ENCODE data around the gene FAM117A. TPM values are rescaled to one million over a fixed set of nuclear protein-coding genes. Genes with fewer than 3 reads are reported as not detected.

The FAM117A gene
- total and polyA plus RNA-seq, 5 experiments from 2014 or later, result 36.9 to 90.8 (median 53.6) TPM

DNA sequence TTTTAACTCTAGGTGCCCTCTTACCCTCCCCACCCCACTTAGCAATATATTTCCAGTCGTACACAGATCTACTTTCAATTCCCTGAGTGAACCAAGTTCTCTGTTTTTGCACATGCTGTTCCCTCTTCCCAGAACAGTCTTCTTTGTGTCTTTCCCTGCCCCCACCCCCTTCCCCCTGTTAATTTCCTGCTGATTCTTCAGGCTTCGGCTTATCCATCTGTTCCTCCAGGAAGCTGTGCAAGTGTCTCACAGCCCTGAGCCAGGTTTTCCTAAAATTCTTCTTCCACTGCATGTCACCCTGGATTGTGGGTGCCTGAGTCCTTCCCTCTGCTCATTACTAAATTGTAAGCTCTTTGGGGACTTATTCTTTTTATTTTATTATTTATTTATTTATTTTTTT is 73.7 kb downstream of the FAM117A start:
- Mint-ChIP-seq H3K36me3 (peaks cover 0 to 3% (median 0%) of the 10 kb centered on the region in 3 donors), H3K27me3 (no peaks in the 10 kb centered on the region), H3K27ac (peak overlapping the region; percentile 48 to 89 (median 76)), H3K4me1 (peaks cover 45 to 65% (median 58%) of the 10 kb centered on the region in 4 donors), H3K4me3 (peak overlapping the region in 8 of 10 donors; percentile 45 to 94 (median 60)), H3K9me3 (no peaks in the 10 kb centered on the region)
- ATAC-seq, result no peak
- POLR2A ChIA-PET, result interaction anchor here (0.6 to 6.0 kb wide), 4 partner anchors 12 to 103 kb away, joined by 3 to 60 read pairs (median 4); partner anchors contain the start of gene SPOP
- no peak for DNase-seq

DNA sequence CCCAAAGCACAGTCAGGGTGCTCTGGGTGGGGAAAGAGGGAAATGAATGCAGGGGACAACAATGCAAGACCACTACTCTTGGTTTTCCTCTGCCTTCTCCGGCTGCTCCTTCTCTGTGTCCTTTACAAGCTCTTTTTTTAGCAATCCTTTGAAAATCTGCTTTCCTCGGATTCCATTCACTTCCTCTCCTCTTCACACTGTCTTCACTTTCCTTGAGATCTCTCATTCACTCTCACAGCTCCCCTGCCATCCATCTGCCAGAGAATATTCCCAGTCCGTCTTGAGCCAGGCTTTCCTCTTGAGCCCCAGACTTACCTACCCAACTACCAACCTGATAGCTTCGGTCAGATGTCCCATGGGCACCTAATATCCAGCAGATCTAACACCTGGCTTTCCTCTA is 75.1 kb downstream of the FAM117A start:
- POLR2A ChIA-PET, result interaction anchor here (0.8 to 6.0 kb wide), 5 partner anchors 10 to 75 kb away, joined by 3 to 60 read pairs (median 5); partner anchors contain the start of genes FAM117A, SLC35B1 and SPOP
- Mint-ChIP-seq H3K9me3 (no peaks in the 10 kb centered on the region), H3K27ac (peak overlapping the region; percentile 89 to 100 (median 96)), H3K4me3 (peak overlapping the region; percentile 71 to 95 (median 88)), H3K36me3 (peaks cover 0 to 3% (median 0%) of the 10 kb centered on the region in 3 donors), H3K4me1 (peaks cover 41 to 65% (median 53%) of the 10 kb centered on the region in 4 donors), H3K27me3 (no peaks in the 10 kb centered on the region)
- ATAC-seq, result no peak
- DNase-seq, result no peak

- no peaks in the 10 kb centered on the region for H3K9me3 Mint-ChIP-seq
- DNase-seq (peak in 4 of 10 donors; percentile 23 to 58 (median 56)), ATAC-seq (peak; percentile 95)
- peaks cover 39 to 65% (median 52%) of the 10 kb centered on the region in 4 donors for H3K4me1 Mint-ChIP-seq
- H3K27ac Mint-ChIP-seq, result peak overlapping the region; percentile 95 to 100 (median 98)
- POLR2A ChIA-PET, result interaction anchor here (0.7 to 6.0 kb wide), 10 partner anchors 8 to 1128 kb away, joined by 3 to 60 read pairs (median 5); partner anchors contain the start of genes FAM117A, SLC35B1 and SPOP
- H3K4me3 Mint-ChIP-seq, result peak overlapping the region; percentile 87 to 95 (median 93)
- no peaks in the 10 kb centered on the region for H3K27me3 Mint-ChIP-seq
- H3K36me3 Mint-ChIP-seq, result no peaks in the 10 kb centered on the region
Measured at GRCh38 chr17:49687878-49688491, 75.9 kb downstream of the FAM117A start.

DNA sequence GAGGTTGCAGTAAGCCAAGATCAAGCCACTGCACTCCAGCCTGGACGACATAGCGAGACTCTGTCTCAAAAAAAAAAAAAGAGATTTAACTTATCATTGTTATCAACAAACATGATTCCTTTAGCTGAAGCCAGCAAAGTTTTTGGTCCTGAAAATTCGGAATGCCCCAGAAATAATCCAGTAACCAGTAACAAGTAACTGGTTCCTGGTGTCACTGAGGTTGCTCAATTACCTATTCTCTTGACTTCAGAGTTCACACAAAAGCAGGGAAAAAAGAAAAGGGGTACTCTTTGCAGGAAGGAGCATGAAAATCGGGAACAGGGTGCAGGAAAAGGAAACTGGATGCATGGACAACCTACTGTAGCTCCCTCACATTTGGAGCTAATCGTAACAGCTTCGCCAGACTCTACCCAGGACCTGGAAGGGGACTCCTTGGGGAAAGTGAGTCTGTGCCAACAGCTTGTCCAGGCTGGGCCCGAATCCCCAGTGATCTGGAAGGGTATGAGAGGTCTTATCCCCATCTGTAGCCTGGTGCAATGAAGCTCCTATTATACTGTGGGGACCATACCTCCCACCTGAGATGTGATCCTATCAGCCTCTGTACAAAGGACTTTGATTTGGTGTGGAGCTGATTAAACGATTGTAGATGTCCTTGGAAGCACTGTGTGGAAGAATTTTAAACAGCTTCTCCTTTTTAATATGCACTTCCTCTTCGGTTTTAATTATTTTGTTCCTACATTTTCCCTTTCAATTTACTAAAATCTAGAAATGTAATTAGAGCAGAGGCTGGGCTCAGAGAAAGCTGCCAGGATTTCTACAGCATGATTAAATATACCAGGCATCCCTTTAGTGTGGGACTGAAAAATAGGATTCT is 82.6 kb downstream of the FAM117A start:
- H3K9me3 Mint-ChIP-seq, result peaks cover 0 to 5% (median 0%) of the 10 kb centered on the region in 9 donors

GRCh38 chr17:49680314-49680713 is 83.6 kb downstream of the FAM117A start:
- Mint-ChIP-seq H3K4me3 (no peak overlapping the region), H3K9me3 (peaks cover 0 to 5% (median 0%) of the 10 kb centered on the region in 9 donors), H3K4me1 (peaks cover 24 to 46% (median 34%) of the 10 kb centered on the region in 4 donors), H3K27ac (peak overlapping the region in 6 of 10 donors; percentile 20 to 77 (median 56)), H3K36me3 (peaks cover 0 to 11% (median 2%) of the 10 kb centered on the region in 3 donors), H3K27me3 (peaks cover 0 to 8% (median 0%) of the 10 kb centered on the region in 5 donors)
- DNase-seq, result no peak
- POLR2A ChIA-PET, result interaction anchor here (0.7 to 1.5 kb wide), 4 partner anchors 16 to 108 kb away, joined by 3 to 8 read pairs (median 4); partner anchors contain the start of genes FAM117A and KAT7
- no peak for ATAC-seq

More for the DNA sequence above, 82.6 kb downstream of the FAM117A start:
- ATAC-seq (no peak), DNase-seq (no peak)
- peaks cover 18 to 36% (median 24%) of the 10 kb centered on the region in 4 donors for H3K4me1 Mint-ChIP-seq
- H3K4me3 Mint-ChIP-seq, result no peak overlapping the region
- peak overlapping the region in 6 of 10 donors; percentile 24 to 77 (median 52) for H3K27ac Mint-ChIP-seq
- peaks cover 0 to 2% (median 2%) of the 10 kb centered on the region in 3 donors for H3K36me3 Mint-ChIP-seq
- POLR2A ChIA-PET, result interaction anchor here (0.7 to 1.2 kb wide), 6 partner anchors 10 to 107 kb away, joined by 3 to 5 read pairs (median 4); partner anchors contain the start of genes FAM117A and KAT7
- peaks cover 0 to 8% (median 0%) of the 10 kb centered on the region in 5 donors for H3K27me3 Mint-ChIP-seq

GRCh38 chr17:49677933-49678847 is 85.7 kb downstream of the FAM117A start, which contains the start of gene SPOP:
SPOP (minus strand) TSS chr17:49678097; CDS start chr17:49622810, 55,287 bp downstream.
- Mint-ChIP-seq H3K27me3 (peaks cover 0 to 8% (median 0%) of the 10 kb centered on the region in 5 donors), H3K4me1 (peaks cover 34 to 54% (median 52%) of the 10 kb centered on the region in 4 donors), H3K27ac (peak within 1 kb of the TSS; percentile 97 to 100 (median 99)), H3K36me3 (peaks cover 4 to 29% (median 5%) of the 10 kb centered on the region in 3 donors), H3K9me3 (peaks cover 0 to 5% (median 0%) of the 10 kb centered on the region in 9 donors), H3K4me3 (peak within 1 kb of the TSS; percentile 86 to 100 (median 96))
- DNase-seq (peak; percentile 97 to 100 (median 99)), ATAC-seq (peak; percentile 76 to 89)
- POLR2A ChIA-PET, result interaction anchor here (0.6 to 3.4 kb wide), 14 partner anchors 11 to 668 kb away, joined by 3 to 60 read pairs (median 5); partner anchors contain the start of genes FAM117A, KAT7 and XYLT2

GRCh38 chr17:49677134-49677932 is 86.6 kb downstream of the FAM117A start:
- Mint-ChIP-seq H3K4me3 (peak overlapping the region; percentile 86 to 100 (median 96)), H3K27me3 (peaks cover 0 to 8% (median 0%) of the 10 kb centered on the region in 5 donors), H3K36me3 (peaks cover 4 to 34% (median 5%) of the 10 kb centered on the region in 3 donors), H3K27ac (peak overlapping the region; percentile 97 to 100 (median 99)), H3K4me1 (peaks cover 39 to 60% (median 58%) of the 10 kb centered on the region in 4 donors), H3K9me3 (peaks cover 0 to 5% (median 0%) of the 10 kb centered on the region in 9 donors)
- POLR2A ChIA-PET, result interaction anchor here (0.6 to 3.4 kb wide), 25 partner anchors 12 to 1569 kb away, joined by 3 to 60 read pairs (median 5); partner anchors contain the start of genes FAM117A, KAT7 and XYLT2
- DNase-seq, result peak; percentile 92 to 99 (median 96)
- peak; percentile 56 to 57 for ATAC-seq

- H3K36me3 Mint-ChIP-seq, result peaks cover 4 to 41% (median 5%) of the 10 kb centered on the region in 3 donors
- POLR2A ChIA-PET, result interaction anchor here (1.1 to 3.4 kb wide), 2 partner anchors 20 to 88 kb away, joined by 3 to 18 read pairs; partner anchors contain the start of gene FAM117A
Measured at GRCh38 chr17:49676276-49676868, 87.6 kb downstream of the FAM117A start.

DNA sequence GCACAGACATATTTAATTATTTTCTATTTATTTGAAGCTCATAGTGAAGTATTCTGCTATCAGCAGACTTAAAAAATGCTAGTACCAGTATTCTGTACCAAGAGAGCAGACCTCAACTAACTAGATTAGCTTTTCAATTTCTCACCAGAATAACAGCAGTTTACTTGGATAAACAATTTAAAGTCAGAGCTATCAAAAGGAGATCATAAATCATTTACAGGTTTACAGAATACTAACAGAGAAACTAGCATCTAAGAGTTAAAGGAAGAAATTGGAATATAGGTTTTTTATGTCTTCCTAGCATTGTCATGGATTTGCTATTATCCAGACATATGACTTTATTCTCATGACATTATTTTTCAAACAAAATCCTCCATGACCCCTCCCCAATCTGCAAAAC is 89.4 kb downstream of the FAM117A start:
- peak overlapping the region; percentile 97 to 100 (median 99) for H3K27ac Mint-ChIP-seq
- POLR2A ChIA-PET, result interaction anchor here (1.0 kb wide), 2 partner anchors 13 to 113 kb away, joined by 3 to 6 read pairs; partner anchors contain the start of gene KAT7
- H3K36me3 Mint-ChIP-seq, result peaks cover 4 to 48% (median 5%) of the 10 kb centered on the region in 3 donors
- peak overlapping the region in 8 of 10 donors; percentile 5 to 99 (median 92) for H3K4me3 Mint-ChIP-seq
- peaks cover 43 to 81% (median 76%) of the 10 kb centered on the region in 4 donors for H3K4me1 Mint-ChIP-seq
- DNase-seq (no peak), ATAC-seq (no peak)
- peaks cover 0 to 5% (median 0%) of the 10 kb centered on the region in 9 donors for H3K9me3 Mint-ChIP-seq
- H3K27me3 Mint-ChIP-seq, result peaks cover 0 to 8% (median 0%) of the 10 kb centered on the region in 5 donors

More at GRCh38 chr17:49676276-49676868, 87.6 kb downstream of the FAM117A start:
- ATAC-seq, result peak; percentile 54 to 55
- H3K27ac Mint-ChIP-seq, result peak overlapping the region; percentile 97 to 100 (median 99)
- H3K27me3 Mint-ChIP-seq, result peaks cover 0 to 8% (median 0%) of the 10 kb centered on the region in 5 donors
- H3K4me1 Mint-ChIP-seq, result peaks cover 40 to 67% (median 62%) of the 10 kb centered on the region in 4 donors
- H3K4me3 Mint-ChIP-seq, result peak overlapping the region; percentile 86 to 100 (median 96)
- peak in 9 of 10 donors; percentile 32 to 83 (median 68) for DNase-seq
- H3K9me3 Mint-ChIP-seq, result peaks cover 0 to 5% (median 0%) of the 10 kb centered on the region in 9 donors
